Spleen (tissue), 13 donors: ENCODE results near the gene PRKACB. TPM values are rescaled to one million over a fixed set of nuclear protein-coding genes. Genes with fewer than 3 reads are reported as not detected.

Source experiments
- DNase-seq: peaks from one replicate; pipeline ENCODE4 v3.0.0-alpha.2; 2020
- H3K27ac ChIP-seq, 8 donors: fragments of 200-600 bp; sonication (generic) in 7 of 8; 1 replicate in 4 of 8; 2 replicates in 4 of 8; pipeline versions ENCODE4 v1.5.0 to v1.8.0; 2016 to 2021; ENCODE audit warnings: inconsistent platforms in 4 of 8, mild to moderate bottlenecking in 4 of 8, moderate library complexity in 1 of 8
- H3K27me3 ChIP-seq, 7 donors: fragments of 200-600 bp; sonication (generic) in 6 of 7; replicated peaks in 1 of 7; 1 replicate in 4 of 7; 2 replicates in 3 of 7; pipeline versions ENCODE4 v1.5.0 to v1.8.0; 2016 to 2021; ENCODE audit warnings: inconsistent platforms in 3 of 7, mild to moderate bottlenecking in 1 of 7
- H3K36me3 ChIP-seq, 6 donors: fragments of 200-600 bp; sonication (generic) in 5 of 6; 1 replicate in 4 of 6; 2 replicates in 2 of 6; pipeline versions ENCODE4 v1.5.0 to v1.8.0; 2016 to 2021; ENCODE audit warnings: inconsistent platforms in 2 of 6
- H3K4me1 ChIP-seq, 6 donors: fragments of 200-600 bp; sonication (generic) in 5 of 6; 1 replicate in 3 of 6; 2 replicates in 3 of 6; pipeline versions ENCODE4 v1.5.0 to v1.8.0; 2016 to 2021; ENCODE audit warnings: inconsistent platforms in 3 of 6
- H3K4me3 ChIP-seq, 8 donors: fragments of 200-600 bp; sonication (generic) in 7 of 8; 1 replicate in 4 of 8; 2 replicates in 4 of 8; pipeline versions ENCODE4 v1.5.0 to v1.8.0; 2016 to 2021; ENCODE audit warnings: inconsistent platforms in 4 of 8, mild to moderate bottlenecking in 4 of 8, moderate library complexity in 2 of 8
- H3K9me3 ChIP-seq, 8 donors: fragments of 200-600 bp; sonication (generic) in 7 of 8; 1 replicate in 4 of 8; 2 replicates in 4 of 8; pipeline versions ENCODE4 v1.5.0 to v1.8.0; 2016 to 2021; ENCODE audit warnings: inconsistent platforms in 4 of 8
- CTCF ChIP-seq, 11 experiments: fragments of 200-600 bp in 7 of 11; fragments of 450-650 bp in 4 of 11; sonication (generic) in 4 of 11; IDR thresholded peaks in 8 of 11; conservative IDR thresholded peaks in 3 of 11; 1 replicate in 7 of 11; 2 replicates in 4 of 11; pipeline versions ENCODE4 v1.4.0 to v1.8.0; 2016 to 2021; ENCODE audit warnings: antibody characterized with exemption in 11 of 11, inconsistent platforms in 4 of 11, mild to moderate bottlenecking in 1 of 11
- POLR2A ChIP-seq, 3 donors: fragments of 450-650 bp; IDR thresholded peaks; one replicate each; pipeline ENCODE4 v1.5.1; 2017; ENCODE audit warnings: antibody characterized with exemption in 3 of 3, mild to moderate bottlenecking in 1 of 3
- POLR2AphosphoS5 ChIP-seq, 3 donors: sonication (generic); formaldehyde crosslinking; IDR thresholded peaks; one replicate each; pipeline ENCODE4 v1.5.1; 2017; ENCODE audit warnings: antibody characterized with exemption in 3 of 3
- WGBS, 5 donors: extraction: QIAGEN DNeasy Blood & Tissue Kit in 3 of 5; methylation state at CpG; one replicate each; pipeline versions ENCODE4 v1.1.5 to v1.1.7; 2013 to 2018; 5-methylcytosine and 5-hydroxymethylcytosine counted together
- intact Hi-C: fragments of 100-400 bp; cut with DNase I; formaldehyde crosslinking; loops from one replicate; pipeline ENCODE4 v1.15.0; 2023; ENCODE audit warnings: low total_unique reads
- long read RNA-seq, 2 donors: transcript quantifications; one replicate each; lab custom pipeline, GENCODE V29; 2026
- polyA plus RNA-seq, 3 donors: library from polyadenylated mRNA; stranded (reverse); fragments of 200-250 nt; gene quantifications; one replicate each; pipeline ENCODE4 v1.2.1, GENCODE V29; 2013
- total RNA-seq, 7 donors: library from RNA; depleted of rRNA in 3 of 7; stranded (reverse); fragments of >200 nt in 3 of 7; fragmentation: NEBNext Ultra II Directional in 4 of 7; extraction: Animal tissue kit (Norgen Biotek cat#: 25700) in 4 of 7; gene quantifications; one replicate each; pipeline versions ENCODE4 v1.1.0 to v1.2.1, GENCODE V29; 2016 to 2021
- donor health status: healthy with polysubstance abuse.
- donor health status: DM: no; HTN: no; CAD: no; lungs with moderate emphysema.
- donor health status: DM: no; HTN: no; CAD: no.
- donor health status: Bipolar disorder and iron deficiency.
- donor health status: healthy.
- donor health status: DM: no; HTN: no; CAD: no.
- donor health status: DM: yes; HTN: yes; CAD: no.

The PRKACB gene
- total RNA-seq (10 to 100 TPM; 55.6 to 93.0 (median 73.4) TPM), polyA plus RNA-seq (10 to 100 TPM; 21.0 to 32.5 (median 31.0) TPM)
- long read RNA-seq, donor 1, full-length matches to known transcripts = 12 of 12 reads
- long read RNA-seq, donor 1, partial matches to known transcripts = 0 of 12 reads
- long read RNA-seq, donor 1, other reads (novel, unspliced or antisense) = 0 of 12 reads
- long read RNA-seq, donor 2, full-length matches to known transcripts = 5 of 5 reads
- long read RNA-seq, donor 2, partial matches to known transcripts = 0 of 5 reads
- long read RNA-seq, donor 2, other reads (novel, unspliced or antisense) = 0 of 5 reads

GRCh38 chr1:84143796-84144565 is at the start of gene PRKACB:
Gene PRKACB, plus strand, starts transcription at chr1:84144271. Its CDS starts 91 bp downstream, at chr1:84144362.
- peaks cover 8 to 79% (median 49%) of the 10 kb centered on the region in 6 donors for H3K4me1 ChIP-seq
- peaks cover 0 to 7% (median 4%) of the 10 kb centered on the region in 8 donors for H3K9me3 ChIP-seq
- intact Hi-C loops = loop anchor here (5.0 to 10.0 kb wide), 2 partner anchors 288 to 481 kb away; no protein-coding TSS in a partner anchor
- H3K4me3 ChIP-seq = peak within 1 kb of the TSS; percentile 1 to 65 (median 30)
- no peaks in the 10 kb centered on the region for H3K27me3 ChIP-seq
- peak within 1 kb of the TSS; percentile 10 to 85 (median 78) for H3K27ac ChIP-seq
- WGBS, 5 donors = 25 to 34% (median 30%) methylated on average over 2 of the region's 2 CpGs
- no peaks in the 10 kb centered on the region for H3K36me3 ChIP-seq
- DNase-seq = no peak
- TF ChIP-seq POLR2AphosphoS5 (IDR thresholded peaks at IDR 0.05) = no peak
- peak in 1 of 3 donors; percentile 55 for TF ChIP-seq POLR2A (IDR thresholded peaks at IDR 0.05)
- no peak for TF ChIP-seq CTCF (IDR thresholded peaks at IDR 0.05 in 8 of 11, conservative IDR thresholded peaks at IDR 0.05 in 3 of 11)

- TF ChIP-seq CTCF (IDR thresholded peaks at IDR 0.05 in 8 of 11, conservative IDR thresholded peaks at IDR 0.05 in 3 of 11) (no peak), POLR2AphosphoS5 (IDR thresholded peaks at IDR 0.05) (no peak), POLR2A (IDR thresholded peaks at IDR 0.05) (no peak)
- intact Hi-C loops = no loop called here
- Histone ChIP-seq H3K4me3 (no peak overlapping the region), H3K4me1 (peaks cover 0 to 14% (median 3%) of the 10 kb centered on the region in 6 donors), H3K27me3 (no peaks in the 10 kb centered on the region), H3K36me3 (no peaks in the 10 kb centered on the region), H3K27ac (no peak overlapping the region), H3K9me3 (no peaks in the 10 kb centered on the region)
- no peak for DNase-seq
Measured at GRCh38 chr1:84095308-84095707, 48.8 kb upstream of the PRKACB start.

- intact Hi-C loops = no loop called here
- H3K27me3 ChIP-seq = no peaks in the 10 kb centered on the region
- no peak overlapping the region for H3K27ac ChIP-seq
- H3K4me1 ChIP-seq = peaks cover 0 to 6% (median 0%) of the 10 kb centered on the region in 6 donors
- no peak for TF ChIP-seq POLR2A (IDR thresholded peaks at IDR 0.05)
- no peak for TF ChIP-seq POLR2AphosphoS5 (IDR thresholded peaks at IDR 0.05)
- TF ChIP-seq CTCF (IDR thresholded peaks at IDR 0.05 in 8 of 11, conservative IDR thresholded peaks at IDR 0.05 in 3 of 11) = no peak
- H3K4me3 ChIP-seq = no peak overlapping the region
- no peaks in the 10 kb centered on the region for H3K36me3 ChIP-seq
- no peaks in the 10 kb centered on the region for H3K9me3 ChIP-seq
- DNase-seq = no peak
Measured at GRCh38 chr1:84096176-84096575, 47.9 kb upstream of the PRKACB start.

GRCh38 chr1:84101204-84101603 is 42.9 kb upstream of the PRKACB start:
- TF ChIP-seq POLR2AphosphoS5 (IDR thresholded peaks at IDR 0.05) (no peak), CTCF (IDR thresholded peaks at IDR 0.05 in 8 of 11, conservative IDR thresholded peaks at IDR 0.05 in 3 of 11) (no peak), POLR2A (IDR thresholded peaks at IDR 0.05) (no peak)
- 54 to 75% (median 62%) methylated on average over 1 of the region's 1 CpG for WGBS, 5 donors
- H3K4me1 ChIP-seq = no peaks in the 10 kb centered on the region
- intact Hi-C loops = no loop called here
- H3K9me3 ChIP-seq = no peaks in the 10 kb centered on the region
- H3K36me3 ChIP-seq = no peaks in the 10 kb centered on the region
- no peak overlapping the region for H3K4me3 ChIP-seq
- no peaks in the 10 kb centered on the region for H3K27me3 ChIP-seq
- no peak for DNase-seq
- H3K27ac ChIP-seq = no peak overlapping the region
